HG02571 (cell line): Measurements from ENCODE around the gene MED23.
"Not testable (repeated sequence)": the region's sequence is repeated elsewhere in the genome, so short reads cannot be mapped to it uniquely, and the experiment has no call there.

Experiments
- ATAC-seq: cut with Tn5 transposase; IDR thresholded peaks from one replicate; pipeline ENCODE4 v1.9.1; 2021; ENCODE audit warnings: mild to moderate bottlenecking, moderate library complexity; ENCODE audit not compliant: unreplicated experiment

Gene MED23

GRCh38 chr6:131574686-131575085 lies 53.4 kb downstream of the MED23 start:
- no peak for ATAC-seq

GRCh38 chr6:131574133-131574532 lies 53.9 kb downstream of the MED23 start:
- no peak for ATAC-seq

DNA sequence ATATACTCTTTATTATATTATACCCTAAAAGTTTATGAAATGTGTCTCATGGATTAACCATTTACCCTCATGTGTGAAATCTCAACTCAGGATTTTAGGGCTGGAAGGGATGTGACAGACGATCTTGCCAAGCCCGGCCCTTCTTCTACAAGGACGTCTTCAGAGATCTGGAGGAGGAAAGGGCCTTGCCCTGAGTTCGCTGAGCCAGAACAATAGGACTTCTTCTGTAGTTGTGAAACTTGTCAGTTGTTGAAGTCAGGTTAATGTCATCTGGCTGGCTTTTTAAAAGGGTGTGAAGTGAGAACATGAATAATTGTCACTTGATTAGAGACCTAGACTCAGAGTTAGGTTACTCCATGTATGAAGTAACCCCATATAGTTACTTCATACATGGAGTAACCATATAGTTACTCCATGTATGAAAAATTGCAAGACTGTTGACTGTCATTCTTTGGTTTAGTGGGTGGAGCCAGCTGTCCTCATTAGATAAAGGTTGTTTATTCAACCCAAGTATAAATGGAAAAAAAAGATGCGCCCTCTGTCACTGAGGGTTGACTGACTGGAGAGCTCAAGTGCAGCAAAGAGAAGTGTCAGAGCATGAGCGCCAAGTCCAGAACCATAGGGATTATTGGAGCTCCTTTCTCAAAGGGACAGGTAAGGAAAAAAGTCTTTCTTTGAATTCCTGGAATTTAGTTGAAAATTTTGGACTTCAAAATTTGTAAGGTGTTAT lies 55.2 kb downstream of the MED23 start, which contains the start of gene ARG1:
Gene ARG1, plus strand, starts transcription at position 541 of the 730 bp plus-strand sequence. Its CDS starts 57 bp downstream, at position 598.
- ATAC-seq: no peak

- no peak for ATAC-seq
Observed at GRCh38 chr6:131568726-131569125, 59.3 kb downstream of the MED23 start.

DNA sequence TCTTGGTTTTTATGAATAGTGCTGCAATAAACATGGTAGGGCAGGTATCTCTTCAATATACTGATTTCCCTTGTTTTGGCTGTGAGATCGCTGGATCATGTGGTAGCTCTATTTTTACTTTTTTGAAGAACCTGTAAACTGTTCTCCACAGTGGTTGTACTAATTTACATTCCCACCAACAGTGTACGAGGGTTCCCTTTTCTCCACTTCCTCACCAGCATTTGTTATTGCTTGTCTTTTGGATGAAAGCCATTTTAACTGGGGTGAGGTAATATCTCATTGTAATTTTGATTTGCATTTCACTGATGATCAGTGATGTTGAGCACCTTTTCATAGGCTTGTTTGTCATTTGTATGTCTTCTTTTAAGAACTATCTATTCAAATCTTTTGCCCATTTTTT lies 63.0 kb downstream of the MED23 start:
- ATAC-seq: no peak

GRCh38 chr6:131561925-131562707 lies 65.9 kb downstream of the MED23 start:
- ATAC-seq: no peak

GRCh38 chr6:131558922-131559321 lies 69.1 kb downstream of the MED23 start:
- ATAC-seq: no peak

GRCh38 chr6:131555992-131556391 lies 72.0 kb downstream of the MED23 start:
- ATAC-seq: no peak

GRCh38 chr6:131552572-131552971 lies 75.5 kb downstream of the MED23 start:
- no peak for ATAC-seq

DNA sequence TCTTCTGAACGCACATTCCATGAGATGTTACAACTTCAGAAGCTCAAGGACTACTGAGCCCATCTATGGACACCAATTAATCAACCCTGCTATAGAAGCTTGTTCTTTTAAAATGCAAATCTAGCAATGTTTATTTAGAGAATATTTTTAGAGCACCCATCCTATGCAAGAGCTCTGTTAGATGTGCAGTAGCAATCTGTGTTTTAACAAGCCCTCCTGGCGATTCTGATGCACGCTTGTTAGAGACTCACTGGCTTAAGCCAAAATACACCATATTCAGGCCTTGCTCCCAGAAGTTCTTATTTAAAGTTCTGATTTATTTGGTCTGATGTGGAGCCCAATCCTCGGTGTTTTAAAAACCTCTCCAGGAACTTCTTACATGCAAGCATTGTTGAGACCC lies 76.1 kb downstream of the MED23 start:
- ATAC-seq: no peak

DNA sequence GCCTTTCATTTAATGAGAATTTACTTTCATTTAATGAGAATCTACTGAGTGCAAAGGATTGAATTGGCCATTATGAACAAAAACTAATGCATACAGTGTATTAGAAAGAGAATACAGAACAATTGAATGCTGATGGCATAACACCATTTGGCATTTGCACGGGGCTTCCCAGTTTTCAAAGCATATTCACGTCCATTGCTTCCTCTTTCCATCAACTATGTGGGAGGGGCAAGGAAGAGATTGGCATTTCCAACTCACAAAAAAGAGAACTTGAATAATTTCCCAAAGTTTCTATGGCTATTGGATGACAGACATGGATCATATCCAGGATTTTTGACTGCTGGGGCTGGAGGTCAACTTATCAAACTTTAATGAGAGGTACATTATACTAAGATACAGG lies 78.2 kb downstream of the MED23 start:
- no peak for ATAC-seq

GRCh38 chr6:131548441-131548840 lies 79.6 kb downstream of the MED23 start:
- no peak for ATAC-seq

- ATAC-seq: no peak
Observed at GRCh38 chr6:131547488-131547887, 80.6 kb downstream of the MED23 start.

DNA sequence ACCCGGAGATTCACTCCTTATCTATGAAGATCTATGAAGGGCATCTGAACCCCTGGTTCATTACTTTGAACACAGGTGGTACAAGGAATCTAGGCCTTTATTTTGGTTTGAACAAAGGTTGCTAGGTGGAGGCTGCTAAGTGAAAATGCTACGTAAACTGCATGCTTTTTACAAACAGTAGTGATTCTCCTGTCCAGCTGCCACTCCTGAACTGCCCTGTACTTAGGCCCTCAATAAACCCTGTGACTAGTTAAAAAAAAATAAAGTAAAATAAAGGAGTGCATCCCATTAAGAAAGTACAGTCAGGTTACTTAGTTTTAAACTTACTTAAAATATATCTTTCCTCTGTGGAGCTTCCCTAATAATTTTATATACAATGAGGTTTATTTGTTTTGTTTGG lies 82.7 kb downstream of the MED23 start:
- no peak for ATAC-seq

DNA sequence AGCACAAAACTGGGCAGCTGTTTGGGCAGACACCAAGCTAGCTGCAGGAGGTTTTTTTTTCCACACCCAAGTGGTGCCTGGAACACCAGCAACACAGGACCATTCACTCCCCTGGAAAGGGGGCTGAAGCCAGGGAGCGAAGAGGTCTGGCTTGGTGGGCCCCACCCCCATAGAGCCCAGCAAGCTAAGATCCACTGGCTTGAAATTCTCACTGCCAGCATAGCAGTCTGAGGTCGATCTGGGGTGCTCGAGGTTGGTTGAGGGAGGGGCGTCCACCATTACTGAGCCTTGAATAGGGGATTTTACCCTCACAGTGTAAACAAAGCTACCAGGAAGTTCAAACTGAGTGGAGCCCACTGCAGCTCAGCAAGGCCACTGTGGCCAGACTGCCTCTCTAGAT lies 89.4 kb downstream of the MED23 start:
- not testable (repeated sequence) for ATAC-seq

DNA sequence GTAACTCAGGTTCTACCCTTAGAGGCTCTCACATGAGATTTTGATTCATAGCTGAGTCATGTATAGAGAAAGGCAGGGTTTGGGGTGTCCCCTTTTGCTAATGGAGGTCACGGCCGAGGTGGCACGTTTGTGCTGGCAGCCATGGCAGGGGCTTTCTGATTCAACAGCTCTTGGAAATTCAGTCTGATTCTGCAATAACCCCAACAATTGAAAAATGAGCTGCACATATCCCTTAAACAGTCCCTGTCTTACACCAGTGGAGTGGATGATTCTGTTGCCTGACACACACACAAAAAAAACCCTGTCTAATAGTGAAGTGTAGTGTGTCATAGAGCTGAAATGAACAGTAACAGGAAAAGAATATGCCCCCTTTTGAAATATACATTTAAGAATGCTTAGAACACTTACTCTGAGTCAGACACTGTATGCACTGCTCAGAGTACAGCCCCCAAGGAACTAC lies 95.4 kb downstream of the MED23 start:
- ATAC-seq: no peak

DNA sequence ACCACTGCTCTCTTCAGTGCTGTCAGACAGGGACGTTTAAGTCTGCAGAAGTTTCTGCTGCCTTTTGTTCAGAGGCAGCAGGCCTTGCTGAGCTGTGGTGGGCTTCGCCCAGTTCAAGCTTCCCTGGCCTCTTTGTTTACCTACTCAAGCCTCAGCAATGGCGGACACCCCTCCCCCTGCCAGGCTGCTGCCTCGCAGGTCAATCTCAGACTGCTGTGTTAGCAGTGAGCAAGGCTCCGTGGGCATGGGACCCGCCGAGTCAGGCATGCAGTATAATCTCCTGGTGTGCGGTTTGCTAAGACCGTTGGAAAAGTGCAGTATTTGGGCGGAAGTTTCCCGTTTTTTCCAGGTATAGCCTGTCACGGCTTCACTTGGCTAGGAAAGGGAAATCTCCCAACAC lies 96.4 kb downstream of the MED23 start:
- not testable (repeated sequence) for ATAC-seq

- ATAC-seq: not testable (repeated sequence)
Observed at GRCh38 chr6:131530936-131531335, 97.1 kb downstream of the MED23 start.

- ATAC-seq: no peak
Observed at GRCh38 chr6:131524695-131525336, 103.2 kb downstream of the MED23 start.

DNA sequence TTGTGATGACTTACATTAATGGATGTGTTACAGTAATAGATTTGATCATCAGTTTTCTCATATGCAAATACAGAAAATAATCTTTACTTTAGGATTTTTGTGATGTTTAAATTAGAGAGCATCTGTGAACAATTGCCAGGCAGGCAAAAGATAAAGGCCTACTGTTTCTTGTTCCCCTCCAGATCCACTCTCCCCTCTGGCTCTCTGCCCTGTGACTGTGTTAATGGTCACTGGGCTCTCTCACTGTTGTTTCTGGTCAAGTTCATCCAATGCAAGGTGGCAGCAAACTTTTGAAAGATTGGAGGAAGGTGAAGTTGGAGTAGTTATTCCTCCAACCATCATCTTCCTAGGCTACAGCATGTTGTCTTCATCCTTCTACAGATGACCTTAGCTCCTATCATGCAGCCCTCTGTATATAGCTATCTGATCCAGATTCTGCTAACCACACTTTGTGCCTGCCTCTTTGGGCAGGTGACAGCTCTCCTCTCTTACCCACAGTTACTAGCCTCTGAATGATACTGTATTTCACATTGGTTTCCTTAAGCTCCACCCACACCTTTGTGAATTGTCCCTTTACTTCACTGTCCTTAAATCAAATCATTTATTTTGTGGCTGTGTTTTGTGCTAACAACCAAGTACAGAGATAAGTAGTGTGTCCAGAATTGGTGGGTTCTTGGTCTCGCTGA lies 103.9 kb downstream of the MED23 start:
- ATAC-seq: no peak
